Activated naive CD4-positive, alpha-beta T cell treated with anti-CD3 and anti-CD28 coated beads, Interleukin-2, amount 10 ng/mL, durations not matched to agents 7 days and 5 days (primary cell): ENCODE measurements around the gene MCC.

ENCODE experiments used
- CTCF ChIA-PET: fragments of 350-600 bp; sonication (Branson Sonifier 250); formaldehyde crosslinking; loops from one replicate; lab custom pipeline; 2021; ENCODE audit warnings: antibody characterized with exemption; lab: Charles Lee
- DNase-seq: peaks from one replicate; pipeline ENCODE4 v3.0.0-alpha.2; 2020
- H3K27ac Mint-ChIP-seq: one replicate; pipeline ENCODE4 v1.8.0; 2021; ENCODE audit warnings: mild to moderate bottlenecking, moderate library complexity, mixed read lengths
- H3K27me3 Mint-ChIP-seq: one replicate; pipeline ENCODE4 v1.8.0; 2021; ENCODE audit warnings: mild to moderate bottlenecking, mixed read lengths
- H3K36me3 Mint-ChIP-seq: one replicate; pipeline ENCODE4 v1.8.0; 2021; ENCODE audit warnings: mixed read lengths
- H3K4me1 Mint-ChIP-seq: one replicate; pipeline ENCODE4 v1.8.0; 2021; ENCODE audit warnings: mixed read lengths
- H3K4me3 Mint-ChIP-seq: one replicate; pipeline ENCODE4 v1.8.0; 2021; ENCODE audit warnings: mild to moderate bottlenecking, moderate library complexity, mixed read lengths
- H3K9me3 Mint-ChIP-seq: one replicate; pipeline ENCODE4 v1.8.0; 2021; ENCODE audit warnings: mixed read lengths

The MCC gene

GRCh38 chr5:113240032-113240431, 248.2 kb downstream of the MCC start:
- no peaks in the 10 kb centered on the region for H3K36me3 Mint-ChIP-seq
- H3K27me3 Mint-ChIP-seq = peaks cover 41% of the 10 kb centered on the region
- no peak for DNase-seq
- H3K9me3 Mint-ChIP-seq = no peaks in the 10 kb centered on the region
- no peaks in the 10 kb centered on the region for H3K4me1 Mint-ChIP-seq
- CTCF ChIA-PET = no interaction called here
- no peak overlapping the region for H3K4me3 Mint-ChIP-seq
- no peak overlapping the region for H3K27ac Mint-ChIP-seq

DNA sequence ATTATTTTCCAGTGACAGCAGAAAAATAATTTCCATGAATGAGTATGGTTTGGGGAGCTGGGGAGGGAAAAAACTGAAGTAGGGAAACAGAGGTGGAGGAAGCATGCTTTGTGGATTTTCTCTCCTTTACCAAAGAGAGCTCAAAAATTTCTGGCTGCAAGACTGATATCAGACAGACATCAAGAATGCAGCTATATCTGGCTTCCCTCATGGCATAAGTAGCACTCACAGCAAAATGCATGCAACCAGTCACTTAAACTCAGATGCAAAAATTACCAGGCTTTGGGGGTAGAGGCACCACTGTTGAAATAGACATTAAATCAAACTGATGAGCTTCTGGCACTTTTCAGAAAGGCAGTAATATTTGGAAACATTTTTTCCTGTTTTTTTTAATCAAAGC, 250.4 kb downstream of the MCC start:
- CTCF ChIA-PET = no interaction called here
- Mint-ChIP-seq H3K27ac (no peak overlapping the region), H3K36me3 (no peaks in the 10 kb centered on the region), H3K4me3 (no peak overlapping the region), H3K9me3 (no peaks in the 10 kb centered on the region), H3K27me3 (peaks cover 42% of the 10 kb centered on the region), H3K4me1 (no peaks in the 10 kb centered on the region)
- DNase-seq = no peak

- CTCF ChIA-PET = no interaction called here
- Mint-ChIP-seq H3K9me3 (no peaks in the 10 kb centered on the region), H3K27me3 (peaks cover 42% of the 10 kb centered on the region), H3K27ac (no peak overlapping the region), H3K36me3 (no peaks in the 10 kb centered on the region), H3K4me1 (no peaks in the 10 kb centered on the region), H3K4me3 (no peak overlapping the region)
- no peak for DNase-seq
These were observed 251.5 kb downstream of the MCC start for GRCh38 chr5:113236536-113237288.

GRCh38 chr5:113235884-113236283, 252.4 kb downstream of the MCC start:
- Mint-ChIP-seq H3K36me3 (no peaks in the 10 kb centered on the region), H3K27ac (no peak overlapping the region)
- CTCF ChIA-PET = no interaction called here

GRCh38 chr5:113234546-113234945, 253.7 kb downstream of the MCC start:
- CTCF ChIA-PET = no interaction called here
- Mint-ChIP-seq H3K27me3 (peaks cover 28% of the 10 kb centered on the region), H3K4me1 (no peaks in the 10 kb centered on the region), H3K4me3 (no peak overlapping the region), H3K36me3 (no peaks in the 10 kb centered on the region), H3K27ac (no peak overlapping the region), H3K9me3 (no peaks in the 10 kb centered on the region)
- no peak for DNase-seq

More at GRCh38 chr5:113235884-113236283, 252.4 kb downstream of the MCC start:
- H3K27me3 Mint-ChIP-seq = peaks cover 36% of the 10 kb centered on the region
- no peaks in the 10 kb centered on the region for H3K4me1 Mint-ChIP-seq
- H3K9me3 Mint-ChIP-seq = no peaks in the 10 kb centered on the region
- H3K4me3 Mint-ChIP-seq = no peak overlapping the region
- no peak for DNase-seq

- H3K4me3 Mint-ChIP-seq = no peak overlapping the region
- H3K36me3 Mint-ChIP-seq = no peaks in the 10 kb centered on the region
- peaks cover 27% of the 10 kb centered on the region for H3K27me3 Mint-ChIP-seq
- CTCF ChIA-PET = interaction anchor here (0.6 kb wide), 1 partner anchor 638 kb away, joined by 3 read pairs; no protein-coding TSS in a partner anchor
- no peak for DNase-seq
- H3K4me1 Mint-ChIP-seq = no peaks in the 10 kb centered on the region
- no peaks in the 10 kb centered on the region for H3K9me3 Mint-ChIP-seq
- H3K27ac Mint-ChIP-seq = no peak overlapping the region
These were observed 254.6 kb downstream of the MCC start for GRCh38 chr5:113233606-113234005.

- Mint-ChIP-seq H3K36me3 (no peaks in the 10 kb centered on the region), H3K27me3 (peaks cover 27% of the 10 kb centered on the region), H3K4me3 (no peak overlapping the region), H3K27ac (no peak overlapping the region), H3K9me3 (no peaks in the 10 kb centered on the region), H3K4me1 (no peaks in the 10 kb centered on the region)
- CTCF ChIA-PET = no interaction called here
- DNase-seq = no peak
These were observed 255.6 kb downstream of the MCC start for GRCh38 chr5:113232667-113233066.

- Mint-ChIP-seq H3K4me3 (no peak overlapping the region), H3K27me3 (peaks cover 23% of the 10 kb centered on the region), H3K27ac (no peak overlapping the region), H3K4me1 (no peaks in the 10 kb centered on the region), H3K9me3 (no peaks in the 10 kb centered on the region), H3K36me3 (no peaks in the 10 kb centered on the region)
- DNase-seq = no peak
- CTCF ChIA-PET = no interaction called here
These were observed 256.0 kb downstream of the MCC start for GRCh38 chr5:113232221-113232620.

DNA sequence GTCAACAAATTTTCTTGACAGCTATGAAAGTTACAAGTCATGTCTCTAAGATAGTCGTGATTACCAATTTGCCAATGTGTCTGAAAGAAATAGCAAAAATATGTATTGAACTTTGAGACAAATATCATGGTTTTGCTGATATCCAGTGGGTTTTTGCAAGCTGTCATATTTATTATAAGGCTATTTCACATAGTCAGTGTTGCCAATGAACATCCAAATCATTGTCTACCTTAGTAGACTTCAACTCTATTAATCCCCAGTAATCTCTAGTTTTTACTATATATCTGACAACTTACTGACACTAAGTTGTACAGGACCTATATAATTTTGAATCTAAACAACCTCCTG, 256.6 kb downstream of the MCC start:
- no peak for DNase-seq
- H3K27me3 Mint-ChIP-seq = peaks cover 23% of the 10 kb centered on the region
- no peaks in the 10 kb centered on the region for H3K9me3 Mint-ChIP-seq
- no peak overlapping the region for H3K4me3 Mint-ChIP-seq
- H3K4me1 Mint-ChIP-seq = no peaks in the 10 kb centered on the region
- no peaks in the 10 kb centered on the region for H3K36me3 Mint-ChIP-seq
- CTCF ChIA-PET = no interaction called here
- H3K27ac Mint-ChIP-seq = no peak overlapping the region

DNA sequence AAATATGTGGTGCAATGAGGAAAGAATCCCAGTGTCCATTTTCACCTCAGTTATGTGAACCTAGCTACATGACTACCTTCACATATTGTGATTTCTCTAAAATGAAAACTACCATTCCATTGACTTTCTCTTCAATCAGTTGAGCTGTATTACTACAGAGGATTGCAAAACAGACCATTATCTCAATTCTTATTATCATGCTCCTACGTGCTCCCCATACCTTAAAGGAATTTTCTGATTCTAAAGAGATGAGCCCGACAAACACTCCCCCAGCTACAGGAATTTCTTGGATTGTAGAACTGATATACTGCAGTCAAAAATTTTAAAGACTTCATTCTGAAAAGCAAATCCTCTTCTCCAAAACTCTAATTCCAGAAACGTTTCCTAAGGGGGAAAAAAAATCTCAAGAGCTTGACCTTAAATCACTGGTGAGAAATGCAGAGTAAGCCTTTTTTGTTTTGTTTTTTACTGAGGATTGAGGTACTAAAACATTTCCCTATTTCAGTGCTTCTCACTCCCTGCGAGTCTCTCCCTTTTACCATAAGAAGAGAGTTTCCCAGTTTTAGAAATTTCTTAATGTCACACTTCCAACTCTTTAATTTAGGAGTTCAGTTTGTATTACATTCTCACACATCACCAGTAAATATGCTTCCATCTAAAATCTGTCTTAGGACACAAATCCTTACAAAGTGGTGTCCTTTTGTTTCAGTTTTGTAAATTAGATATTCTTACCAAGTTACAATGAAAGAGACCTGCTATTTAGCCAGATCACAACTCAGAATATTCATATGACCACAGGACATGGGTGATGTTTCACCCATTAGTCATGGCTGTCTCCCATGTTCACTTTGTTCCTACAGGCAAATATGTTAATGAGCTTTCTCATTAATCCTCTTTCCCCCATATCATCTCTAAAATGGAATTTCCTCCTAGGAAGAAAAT, 257.3 kb downstream of the MCC start:
- no peaks in the 10 kb centered on the region for H3K4me1 Mint-ChIP-seq
- H3K9me3 Mint-ChIP-seq = no peaks in the 10 kb centered on the region
- H3K27me3 Mint-ChIP-seq = peaks cover 22% of the 10 kb centered on the region
- CTCF ChIA-PET = no interaction called here
- no peaks in the 10 kb centered on the region for H3K36me3 Mint-ChIP-seq
- H3K4me3 Mint-ChIP-seq = no peak overlapping the region
- H3K27ac Mint-ChIP-seq = no peak overlapping the region
- no peak for DNase-seq

DNA sequence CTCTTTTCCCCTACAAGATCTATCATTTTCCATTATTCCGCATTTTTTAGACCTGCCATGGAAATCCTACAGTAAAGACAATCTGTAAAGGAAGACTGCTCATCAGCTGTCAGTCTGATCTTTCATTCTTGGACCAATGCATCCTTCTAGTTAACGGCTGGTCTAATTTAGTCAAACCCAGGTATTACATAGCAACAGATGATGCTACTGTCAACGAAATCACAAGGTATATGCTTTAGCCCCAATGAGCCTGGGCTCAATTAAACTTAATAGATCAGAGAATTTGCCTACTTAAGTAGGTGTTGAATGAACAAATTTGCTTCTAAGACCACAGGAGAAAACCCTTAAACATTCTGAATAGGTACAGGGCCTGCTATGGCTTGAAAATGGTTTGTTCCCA, 260.5 kb downstream of the MCC start:
- no peaks in the 10 kb centered on the region for H3K9me3 Mint-ChIP-seq
- H3K27me3 Mint-ChIP-seq = peaks cover 12% of the 10 kb centered on the region
- CTCF ChIA-PET = no interaction called here
- H3K27ac Mint-ChIP-seq = no peak overlapping the region
- no peak overlapping the region for H3K4me3 Mint-ChIP-seq
- no peaks in the 10 kb centered on the region for H3K4me1 Mint-ChIP-seq
- no peaks in the 10 kb centered on the region for H3K36me3 Mint-ChIP-seq
- no peak for DNase-seq

DNA sequence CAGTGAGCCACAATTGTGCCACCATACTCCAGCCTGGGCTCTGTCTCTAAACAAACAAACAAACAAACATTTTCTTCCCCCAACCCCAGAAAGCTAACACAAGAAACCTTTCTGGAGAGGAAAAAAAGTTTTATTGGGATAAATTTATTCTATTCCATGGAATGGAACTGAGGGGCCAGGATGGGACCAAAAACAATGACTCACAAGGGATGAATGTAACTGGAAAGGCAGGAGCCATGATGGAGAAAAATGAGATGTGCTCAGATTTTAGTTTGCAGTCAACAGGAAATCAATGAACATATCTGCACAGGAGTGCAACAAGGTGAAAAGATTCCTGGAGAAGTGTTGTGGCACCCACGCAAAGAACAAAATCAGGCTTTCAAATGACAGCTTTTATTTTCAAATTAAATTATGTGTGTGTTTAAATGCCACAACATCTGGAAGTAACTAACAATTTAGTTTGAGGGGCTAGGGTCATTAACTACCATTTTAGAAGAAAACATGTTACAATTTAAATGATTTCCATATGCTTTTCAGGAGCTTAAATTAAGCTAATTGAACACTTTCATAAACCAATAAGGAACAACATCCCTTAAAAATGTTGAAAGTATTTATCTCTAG, 262.0 kb downstream of the MCC start:
- Mint-ChIP-seq H3K4me1 (no peaks in the 10 kb centered on the region), H3K27me3 (peaks cover 7% of the 10 kb centered on the region), H3K4me3 (no peak overlapping the region), H3K27ac (no peak overlapping the region), H3K9me3 (no peaks in the 10 kb centered on the region), H3K36me3 (no peaks in the 10 kb centered on the region)
- DNase-seq = no peak
- CTCF ChIA-PET = no interaction called here

DNA sequence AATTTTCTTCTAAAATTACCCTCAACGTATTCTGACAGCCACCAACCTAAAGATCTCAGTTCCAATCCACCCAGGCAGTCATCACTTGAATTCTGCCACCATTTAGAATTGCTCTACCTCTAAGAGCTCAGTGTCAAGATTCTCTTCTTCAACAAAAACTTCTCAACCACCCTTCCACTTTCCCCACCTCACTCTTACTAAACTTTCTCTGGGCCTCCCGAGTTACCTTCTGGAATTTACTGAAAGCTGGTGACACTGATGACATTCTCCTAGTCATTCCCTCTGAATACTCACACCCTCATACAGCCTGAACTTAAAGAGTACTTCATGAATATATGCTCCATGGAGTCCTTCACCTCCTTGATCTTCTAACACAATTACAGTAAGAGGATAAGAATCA, 263.0 kb downstream of the MCC start:
- H3K9me3 Mint-ChIP-seq = no peaks in the 10 kb centered on the region
- H3K4me3 Mint-ChIP-seq = no peak overlapping the region
- no peaks in the 10 kb centered on the region for H3K36me3 Mint-ChIP-seq
- CTCF ChIA-PET = no interaction called here
- peaks cover 7% of the 10 kb centered on the region for H3K27me3 Mint-ChIP-seq
- no peaks in the 10 kb centered on the region for H3K4me1 Mint-ChIP-seq
- DNase-seq = no peak
- H3K27ac Mint-ChIP-seq = no peak overlapping the region

DNA sequence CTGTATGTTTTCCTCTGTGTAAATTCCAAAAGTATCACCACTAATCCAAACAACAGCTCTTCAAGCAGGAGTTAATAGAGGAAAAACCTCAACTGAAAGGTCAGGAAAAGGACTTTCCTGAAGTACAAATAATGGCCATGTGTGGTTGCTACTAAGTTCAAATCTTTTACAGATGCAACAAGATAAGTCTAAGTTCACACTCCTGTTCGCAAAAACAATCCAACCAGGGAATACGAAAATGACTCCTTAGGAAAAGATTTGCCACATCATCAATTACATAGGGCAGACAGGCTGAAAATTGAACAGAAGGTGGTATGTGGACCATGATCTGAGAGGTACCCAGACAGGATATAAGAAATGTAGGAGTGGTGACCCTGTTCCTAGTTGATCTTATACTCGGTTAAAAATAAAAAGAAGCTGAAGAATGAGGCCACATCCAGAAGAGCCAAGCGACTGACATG, 263.6 kb downstream of the MCC start:
- CTCF ChIA-PET = no interaction called here
- Mint-ChIP-seq H3K9me3 (no peaks in the 10 kb centered on the region), H3K27me3 (peaks cover 7% of the 10 kb centered on the region), H3K27ac (no peak overlapping the region), H3K36me3 (no peaks in the 10 kb centered on the region), H3K4me1 (no peaks in the 10 kb centered on the region), H3K4me3 (no peak overlapping the region)
- no peak for DNase-seq
